ENCODE measurements around the gene R3HDM4. TPM values are rescaled to one million over a fixed set of nuclear protein-coding genes. Genes with fewer than 3 reads are reported as not detected.

R3HDM4 gene
- total and polyA plus RNA-seq, 2 donors (not counting 3 experiments of a cell fraction or from before 2014, with no cell fraction given) = 51.8 to 53.9 TPM

DNA sequence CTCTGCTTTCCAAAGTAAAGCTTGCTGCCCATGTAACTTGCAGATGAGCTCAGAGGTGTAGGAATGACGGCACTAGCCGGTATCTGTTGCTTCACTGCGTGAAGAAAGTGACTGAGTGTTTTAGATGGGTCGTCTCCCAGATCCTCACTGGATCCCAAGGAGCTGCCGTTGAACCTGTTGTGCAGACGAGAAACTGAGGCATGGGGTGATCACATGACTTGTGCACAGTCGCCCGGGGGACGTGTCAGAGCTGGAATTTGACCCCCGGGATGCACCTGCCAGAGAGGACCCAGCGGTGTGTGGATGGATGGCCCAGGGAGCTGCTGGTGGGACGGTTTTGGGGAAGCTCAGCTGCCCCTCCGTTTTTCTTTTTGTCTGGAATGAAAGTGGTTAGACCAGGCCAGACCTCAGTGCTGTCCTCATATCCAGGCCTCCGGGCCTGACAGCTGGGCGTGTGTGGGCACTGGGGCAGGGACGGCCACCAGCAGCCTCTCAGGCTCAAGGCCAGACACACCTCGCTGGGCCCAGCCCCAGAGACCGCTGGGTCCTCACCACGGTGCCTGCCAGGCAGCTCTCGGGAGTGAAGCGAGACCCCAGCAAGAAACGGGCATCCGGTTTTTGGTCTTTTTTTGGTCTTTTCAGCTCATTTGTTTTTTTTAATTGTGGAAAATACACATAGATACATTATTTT, 25.4 kb upstream of the R3HDM4 start:
- ChIA-PET CTCF (interaction anchor here (1.1 kb wide), 1 partner anchor 14 kb away, joined by 3 read pairs; no protein-coding TSS in a partner anchor), POLR2A (no interaction called here)
- Histone ChIP-seq H3K9ac (replicated peaks; ENCODE audit: extremely low read depth, insufficient read depth, low read length) (no peak overlapping the region), H3K27ac (ENCODE audit: insufficient read depth, low read depth, low read length) (no peak overlapping the region), H3K9me3 (replicated peaks; ENCODE audit: control insufficient read depth, insufficient read depth, low read length) (no peaks in the 10 kb centered on the region), H2AFZ (ENCODE audit: low read depth, low read length) (no peak overlapping the region), H3K4me2 (ENCODE audit: insufficient read depth, low read length) (no peak overlapping the region), H3K27me3 (ENCODE audit: control insufficient read depth in 2 of 2, insufficient read depth in 2 of 2, low read length in 2 of 2) (no peaks in the 10 kb centered on the region), H4K20me1 (replicated peaks; ENCODE audit: control insufficient read depth, extremely low read depth, insufficient read depth, low read length) (no peaks in the 10 kb centered on the region), H3K4me1 (ENCODE audit: control insufficient read depth, extremely low read depth, insufficient read depth, low read length) (peaks cover 30% of the 10 kb centered on the region), H3K9me1 (replicated peaks; ENCODE audit: control insufficient read depth, extremely low read depth, insufficient read depth, low read length) (no peaks in the 10 kb centered on the region), H3K36me3 (ENCODE audit: control insufficient read depth in 2 of 2, extremely low read depth in 1 of 2, insufficient read depth in 2 of 2, low read length in 2 of 2) (no peaks in the 10 kb centered on the region), H3K4me3 (replicated peaks in 1 of 3; ENCODE audit: insufficient read depth in 1 of 3, low read depth in 1 of 3, low read length in 3 of 3) (no peak overlapping the region), H3K79me2 (ENCODE audit: control insufficient read depth, insufficient read depth, low read length) (peaks cover 2% of the 10 kb centered on the region)
- intact Hi-C loops (cut with micrococcal nuclease) (loop anchor here (10.0 kb wide), 1 partner anchor 166 kb away; the partner anchor contains the start of gene GPX4), dilution Hi-C loops (cut with MboI; ENCODE audit: extremely low pct_ligation_motif_present, low sequenced_read_pairs) (no loop called here)
- DNase-seq (ENCODE audit: low read depth, low spot score) (no peak), FAIRE-seq (no peak)
- no TSS peak for BruUV-seq (replicated peaks)
- TF ChIP-seq JUN (IDR thresholded peaks at IDR 0.05; ENCODE audit: borderline replicate concordance, insufficient read depth, insufficient read length, low read depth) = no peak
- no peak for TF ChIP-seq FOS (IDR thresholded peaks at IDR 0.05; ENCODE audit: borderline replicate concordance, insufficient read depth, low read length)
- TF ChIP-seq, protein P1, sequence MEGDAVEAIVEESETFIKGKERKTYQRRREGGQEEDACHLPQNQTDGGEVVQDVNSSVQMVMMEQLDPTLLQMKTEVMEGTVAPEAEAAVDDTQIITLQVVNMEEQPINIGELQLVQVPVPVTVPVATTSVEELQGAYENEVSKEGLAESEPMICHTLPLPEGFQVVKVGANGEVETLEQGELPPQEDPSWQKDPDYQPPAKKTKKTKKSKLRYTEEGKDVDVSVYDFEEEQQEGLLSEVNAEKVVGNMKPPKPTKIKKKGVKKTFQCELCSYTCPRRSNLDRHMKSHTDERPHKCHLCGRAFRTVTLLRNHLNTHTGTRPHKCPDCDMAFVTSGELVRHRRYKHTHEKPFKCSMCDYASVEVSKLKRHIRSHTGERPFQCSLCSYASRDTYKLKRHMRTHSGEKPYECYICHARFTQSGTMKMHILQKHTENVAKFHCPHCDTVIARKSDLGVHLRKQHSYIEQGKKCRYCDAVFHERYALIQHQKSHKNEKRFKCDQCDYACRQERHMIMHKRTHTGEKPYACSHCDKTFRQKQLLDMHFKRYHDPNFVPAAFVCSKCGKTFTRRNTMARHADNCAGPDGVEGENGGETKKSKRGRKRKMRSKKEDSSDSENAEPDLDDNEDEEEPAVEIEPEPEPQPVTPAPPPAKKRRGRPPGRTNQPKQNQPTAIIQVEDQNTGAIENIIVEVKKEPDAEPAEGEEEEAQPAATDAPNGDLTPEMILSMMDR (IDR thresholded peaks at IDR 0.05; ENCODE audit: extremely low read depth in 1 of 2, insufficient read depth in 1 of 2, low read depth in 1 of 2, low read length in 2 of 2) = no peak
- TF ChIP-seq POLR2A (IDR thresholded peaks at IDR 0.05; ENCODE audit: low read depth, low read length) = no peak
- TF ChIP-seq MYC (IDR thresholded peaks at IDR 0.05; ENCODE audit: low read depth, low read length) = no peak
- TF ChIP-seq POLR2AphosphoS5 (IDR thresholded peaks at IDR 0.05; ENCODE audit: insufficient read depth, low read depth, low read length) = no peak
- TF ChIP-seq, protein P2, sequence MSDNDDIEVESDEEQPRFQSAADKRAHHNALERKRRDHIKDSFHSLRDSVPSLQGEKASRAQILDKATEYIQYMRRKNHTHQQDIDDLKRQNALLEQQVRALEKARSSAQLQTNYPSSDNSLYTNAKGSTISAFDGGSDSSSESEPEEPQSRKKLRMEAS (IDR thresholded peaks at IDR 0.05; ENCODE audit: insufficient read depth, insufficient read length) = no peak
- TF ChIP-seq GATA2 (IDR thresholded peaks at IDR 0.05; ENCODE audit: insufficient read depth, insufficient read length, low read depth, low read length) = no peak
- TF ChIP-seq EZH2 (IDR thresholded peaks at IDR 0.05; ENCODE audit: borderline replicate concordance, low read depth, low read length, severe bottlenecking) = no peak

Data from endothelial cell of umbilical vein (primary cell).